ENCODE results near the gene SLC44A3.

SLC44A3 gene, protein sequence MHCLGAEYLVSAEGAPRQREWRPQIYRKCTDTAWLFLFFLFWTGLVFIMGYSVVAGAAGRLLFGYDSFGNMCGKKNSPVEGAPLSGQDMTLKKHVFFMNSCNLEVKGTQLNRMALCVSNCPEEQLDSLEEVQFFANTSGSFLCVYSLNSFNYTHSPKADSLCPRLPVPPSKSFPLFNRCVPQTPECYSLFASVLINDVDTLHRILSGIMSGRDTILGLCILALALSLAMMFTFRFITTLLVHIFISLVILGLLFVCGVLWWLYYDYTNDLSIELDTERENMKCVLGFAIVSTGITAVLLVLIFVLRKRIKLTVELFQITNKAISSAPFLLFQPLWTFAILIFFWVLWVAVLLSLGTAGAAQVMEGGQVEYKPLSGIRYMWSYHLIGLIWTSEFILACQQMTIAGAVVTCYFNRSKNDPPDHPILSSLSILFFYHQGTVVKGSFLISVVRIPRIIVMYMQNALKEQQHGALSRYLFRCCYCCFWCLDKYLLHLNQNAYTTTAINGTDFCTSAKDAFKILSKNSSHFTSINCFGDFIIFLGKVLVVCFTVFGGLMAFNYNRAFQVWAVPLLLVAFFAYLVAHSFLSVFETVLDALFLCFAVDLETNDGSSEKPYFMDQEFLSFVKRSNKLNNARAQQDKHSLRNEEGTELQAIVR

DNA sequence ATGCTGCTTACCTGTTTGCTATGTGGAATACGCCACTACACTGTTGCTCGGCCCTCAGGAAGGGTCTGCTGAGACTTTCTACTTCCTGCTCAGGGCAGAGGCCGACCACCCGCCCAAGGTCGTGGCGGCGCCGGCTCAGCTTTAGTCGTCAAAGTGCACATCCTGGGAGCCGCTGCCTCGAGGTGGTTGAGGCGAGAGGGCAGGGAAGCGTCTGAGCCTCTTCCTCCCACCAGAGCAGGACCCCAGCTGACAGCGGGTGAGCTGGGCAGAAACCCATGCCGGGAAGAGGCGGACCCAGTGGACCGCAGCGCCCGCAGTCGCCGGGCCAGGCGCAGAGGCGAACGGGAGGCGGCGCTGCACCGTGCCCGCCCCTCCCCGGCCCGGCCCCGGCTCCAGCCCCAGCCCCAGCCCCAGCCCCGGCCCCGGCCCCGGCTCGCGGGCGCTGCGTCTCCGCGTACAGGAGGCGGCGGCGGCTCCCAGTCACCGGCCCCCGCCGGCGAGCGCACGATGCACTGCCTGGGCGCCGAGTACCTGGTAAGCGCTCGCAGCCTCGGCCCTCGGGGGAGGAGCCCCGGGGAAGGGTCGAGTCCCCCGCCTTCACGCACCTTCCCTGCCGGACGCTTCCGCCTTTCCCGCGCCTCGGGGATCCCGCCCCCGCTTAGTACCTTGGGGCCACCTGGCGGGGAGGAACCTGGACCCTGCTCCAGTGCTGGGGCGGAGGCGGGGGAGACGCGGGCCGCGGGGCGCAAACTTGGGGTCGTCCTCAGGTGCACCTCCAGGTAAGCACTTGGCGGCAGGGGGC, at the start of gene SLC44A3:
Gene SLC44A3, plus strand, starts transcription at position 413 of the 802 bp plus-strand sequence. Its CDS starts 95 bp downstream, at position 508.
- DNase-seq, result no peak

DNA sequence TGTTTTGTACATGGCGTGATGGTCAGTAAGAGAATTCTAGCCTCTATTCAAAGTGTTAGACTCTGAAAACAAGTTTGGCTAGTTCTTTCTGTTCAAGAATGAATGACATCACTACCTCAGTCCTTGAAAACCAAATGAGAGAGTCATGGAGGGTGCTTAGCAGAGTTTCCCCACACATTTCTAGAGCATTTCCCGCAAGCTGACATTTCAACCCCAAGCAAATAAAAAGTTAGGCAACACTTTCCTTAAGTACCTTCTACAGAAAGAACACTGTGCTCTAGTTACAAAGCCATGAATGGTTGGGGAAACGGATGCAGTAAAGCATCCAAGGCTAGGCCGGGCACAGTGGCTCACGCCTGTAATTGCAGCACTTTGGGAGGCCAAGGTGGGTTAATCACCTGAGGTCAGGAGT, 47.9 kb upstream of the SLC44A3 start:
- DNase-seq, result no peak

DNA sequence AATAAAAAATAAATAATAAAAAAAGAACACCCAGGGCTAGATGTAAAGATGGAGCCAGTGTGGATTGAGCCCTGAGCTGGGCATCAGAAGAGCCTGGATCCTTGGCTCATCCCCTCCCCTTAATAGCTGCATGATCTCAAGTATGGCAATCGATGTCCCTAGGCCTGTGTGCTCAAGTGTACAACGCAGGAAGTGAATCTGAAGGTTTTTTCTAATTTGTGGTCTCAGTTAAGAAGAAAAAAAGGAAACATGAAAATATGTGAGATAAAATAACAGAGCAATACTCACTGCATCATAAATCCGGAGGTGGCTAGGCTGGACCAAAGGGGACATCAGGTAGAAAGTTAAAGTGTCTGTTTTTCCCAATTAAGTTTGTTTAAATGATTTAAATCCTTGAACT, 47.3 kb upstream of the SLC44A3 start:
- DNase-seq, result no peak

DNA sequence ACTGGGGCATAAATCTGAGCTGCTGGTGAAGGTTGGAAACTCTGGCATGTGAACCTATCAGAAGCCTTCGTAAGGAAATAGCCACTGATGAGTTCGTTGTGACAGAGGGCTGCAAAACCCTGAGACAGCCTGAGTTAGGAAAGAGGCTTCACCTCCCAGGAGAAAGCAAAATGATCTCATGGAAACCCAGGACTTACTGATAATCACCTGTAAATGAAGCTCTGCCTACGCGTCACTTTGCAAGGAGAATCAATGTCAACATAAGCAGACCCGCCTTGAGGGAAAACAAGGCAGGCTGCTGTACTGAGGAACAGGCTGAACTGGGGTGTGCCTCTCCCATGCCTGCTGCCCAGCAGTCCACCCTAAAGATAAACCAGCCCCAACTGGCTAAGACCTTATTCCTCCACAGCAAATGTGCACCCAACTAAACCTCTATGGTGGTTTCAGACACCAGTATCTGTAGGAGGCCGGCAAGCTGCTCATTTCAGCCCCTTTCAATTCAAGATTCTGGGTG, 46.8 kb upstream of the SLC44A3 start:
- DNase-seq, result no peak

DNA sequence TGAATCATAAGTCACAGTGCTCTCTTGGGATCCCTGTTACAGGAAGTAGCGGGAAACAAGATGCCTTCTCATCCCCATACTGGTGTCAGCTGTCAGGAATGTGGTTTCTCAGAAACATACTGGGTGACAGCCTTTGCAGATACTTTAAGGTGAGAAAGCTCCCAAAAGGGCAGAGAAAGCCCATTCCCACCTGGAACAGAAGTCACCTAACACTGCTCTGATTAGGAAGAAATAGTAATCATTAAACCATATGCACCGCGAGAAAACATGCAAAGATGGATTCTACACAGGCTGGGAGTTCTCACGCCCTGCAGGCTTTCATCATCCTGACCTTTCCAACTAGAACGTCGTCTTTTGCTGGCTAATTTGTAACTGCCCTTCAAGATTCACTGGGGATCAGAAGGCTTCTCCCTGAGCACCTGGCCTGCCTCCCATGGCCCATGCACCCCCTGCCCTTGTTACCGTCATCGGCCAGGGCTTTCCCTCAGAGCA, 46.2 kb upstream of the SLC44A3 start:
- no peak for DNase-seq

DNA sequence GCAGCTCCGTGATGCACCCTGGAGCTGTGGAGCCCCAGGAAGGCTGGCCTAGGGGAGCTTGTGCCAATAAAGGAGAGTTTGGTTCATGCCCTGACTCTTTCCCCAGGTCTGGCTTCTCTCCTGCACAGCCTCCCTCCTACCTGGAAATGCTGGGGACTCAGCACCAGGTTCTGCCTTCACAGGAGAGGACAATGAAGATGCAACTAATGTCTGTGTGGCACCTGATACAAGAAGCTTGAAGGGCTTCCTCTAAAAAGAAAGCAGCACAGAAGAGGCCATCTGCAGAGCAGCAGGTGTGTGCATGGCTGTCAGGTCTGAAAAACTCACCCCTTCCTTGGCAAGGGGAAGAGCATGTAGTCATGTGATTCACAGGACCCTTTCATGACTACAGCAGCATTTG, 43.7 kb upstream of the SLC44A3 start:
- DNase-seq, result no peak

DNA sequence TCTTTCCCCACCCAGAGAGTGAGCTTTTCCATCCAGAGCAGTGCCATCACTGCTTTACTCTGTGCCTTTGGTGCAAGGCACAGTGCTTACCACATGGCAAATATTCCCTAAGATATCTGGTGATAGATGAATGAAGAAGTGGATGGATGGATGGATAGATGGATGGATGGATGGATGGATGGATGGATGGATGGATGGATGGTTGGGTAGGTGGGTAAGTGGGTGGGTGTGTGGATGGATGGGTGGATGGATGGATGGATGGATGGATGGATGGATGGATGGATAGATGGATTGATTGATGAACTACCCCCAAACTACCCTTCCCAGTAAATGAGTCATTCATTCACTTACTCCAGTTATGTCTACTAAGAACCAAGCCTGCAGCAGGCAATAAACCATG, 42.9 kb upstream of the SLC44A3 start:
- no peak for DNase-seq

DNA sequence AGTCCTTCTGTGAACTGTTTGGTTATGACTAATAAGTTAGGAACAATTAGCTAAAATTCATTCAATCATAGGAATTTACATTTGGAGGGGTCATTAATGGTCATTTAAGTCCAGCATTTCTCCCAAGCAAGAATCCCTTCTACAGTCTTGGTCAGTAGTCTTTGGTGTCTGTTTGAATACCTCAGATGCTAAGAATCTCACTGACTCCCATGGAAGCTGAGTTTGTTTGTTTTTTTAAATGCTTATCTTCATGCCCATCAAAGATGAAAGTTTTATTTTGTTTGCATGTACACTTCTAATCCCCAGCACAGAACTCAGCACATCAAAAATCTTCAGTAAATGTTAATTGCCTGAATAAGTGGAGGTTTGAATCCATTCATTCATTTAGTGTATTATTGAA, 41.3 kb upstream of the SLC44A3 start:
- no peak for DNase-seq

DNA sequence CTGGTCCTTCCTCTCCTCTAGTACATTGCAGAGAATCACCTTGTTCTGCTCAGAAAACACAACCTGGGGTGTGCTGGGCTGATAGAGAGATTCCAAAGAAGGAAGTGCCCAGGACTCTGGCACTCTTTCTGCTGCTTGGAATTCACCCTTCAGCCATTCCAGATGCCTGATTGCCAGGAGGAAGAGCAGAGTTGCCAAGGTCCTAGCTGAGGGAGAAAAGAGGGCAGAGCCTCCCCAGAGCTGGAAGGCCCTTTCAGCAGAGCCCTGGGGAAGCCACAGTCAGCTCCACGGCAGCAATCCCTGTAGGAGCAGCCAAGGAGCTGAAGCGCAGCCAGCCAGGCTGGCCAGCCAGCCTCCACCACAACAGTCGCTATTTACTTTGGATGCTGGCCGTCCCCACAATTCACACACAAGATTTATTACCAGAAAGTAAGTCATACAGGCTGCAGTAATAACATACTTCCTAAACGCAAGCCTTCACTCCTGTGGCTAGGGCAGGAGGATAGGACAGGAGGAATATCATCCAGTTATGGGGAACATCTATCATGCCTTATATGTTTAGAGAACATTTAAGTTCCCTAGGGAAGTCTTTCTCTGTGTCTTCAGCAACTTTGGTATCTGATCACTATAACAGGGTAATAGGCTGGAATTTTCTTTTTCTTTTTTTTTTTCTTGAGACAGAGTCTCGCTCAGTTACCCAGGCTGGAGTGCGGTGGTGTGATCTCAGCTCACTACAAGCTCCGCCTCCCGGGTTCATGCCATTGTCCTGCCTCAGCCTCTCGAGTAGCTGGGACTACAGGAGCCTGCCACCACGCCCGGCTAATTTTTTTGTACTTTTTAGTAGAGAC, 36.6 kb upstream of the SLC44A3 start:
- DNase-seq, result peak; percentile 59 to 84

DNA sequence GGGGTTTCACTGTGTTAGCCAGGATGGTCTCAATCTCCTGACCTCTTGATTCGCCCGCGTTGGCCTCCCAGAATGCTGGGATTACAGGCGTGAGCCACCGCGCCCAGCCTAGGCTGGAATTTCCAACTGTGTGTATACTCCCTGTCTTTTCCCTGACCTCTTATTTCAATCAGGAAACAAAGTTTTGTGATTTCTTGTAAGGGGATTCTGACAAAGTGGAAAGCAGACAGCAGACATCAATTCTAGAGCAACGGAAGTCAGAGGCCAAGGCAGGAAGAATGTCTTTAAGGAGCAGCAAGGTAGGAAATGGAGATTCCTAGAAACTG, 36.0 kb upstream of the SLC44A3 start:
- DNase-seq, result no peak

DNA sequence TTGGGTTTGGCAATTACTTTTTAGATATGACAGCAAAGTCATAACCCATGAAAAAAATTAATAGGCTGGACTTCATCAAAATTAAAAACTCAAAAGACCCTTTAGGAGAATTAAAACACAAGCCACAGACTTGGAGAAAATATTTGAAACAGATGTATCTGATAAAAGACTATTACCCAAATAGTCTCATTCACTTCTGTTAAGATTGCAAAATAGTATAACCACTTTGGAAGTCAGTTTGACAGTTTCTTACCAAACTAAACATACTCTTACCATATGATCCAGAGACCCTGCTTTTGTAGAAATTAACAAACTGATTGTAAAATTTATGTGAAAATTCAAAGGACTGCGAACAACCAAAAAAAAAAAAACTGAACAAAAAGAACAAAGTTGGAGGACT, 32.5 kb upstream of the SLC44A3 start:
- no peak for DNase-seq

DNA sequence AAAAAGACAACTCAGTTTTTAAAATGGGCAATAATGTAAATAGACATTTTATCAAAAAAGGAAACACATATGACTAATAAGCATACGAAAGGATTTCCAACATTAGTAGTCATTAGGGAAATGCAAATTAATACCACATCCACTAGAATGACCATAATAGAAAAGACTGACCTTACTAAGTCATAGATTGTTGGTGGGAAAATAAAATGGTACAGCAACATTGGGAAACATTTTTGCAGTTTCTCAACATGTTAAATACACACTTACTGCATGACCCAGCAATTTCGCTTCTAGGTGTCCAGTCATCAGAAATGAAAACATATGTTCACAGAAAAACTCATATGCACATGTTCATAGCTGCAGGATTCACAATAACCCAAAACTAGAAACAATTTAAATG, 29.9 kb upstream of the SLC44A3 start:
- DNase-seq, result no peak

DNA sequence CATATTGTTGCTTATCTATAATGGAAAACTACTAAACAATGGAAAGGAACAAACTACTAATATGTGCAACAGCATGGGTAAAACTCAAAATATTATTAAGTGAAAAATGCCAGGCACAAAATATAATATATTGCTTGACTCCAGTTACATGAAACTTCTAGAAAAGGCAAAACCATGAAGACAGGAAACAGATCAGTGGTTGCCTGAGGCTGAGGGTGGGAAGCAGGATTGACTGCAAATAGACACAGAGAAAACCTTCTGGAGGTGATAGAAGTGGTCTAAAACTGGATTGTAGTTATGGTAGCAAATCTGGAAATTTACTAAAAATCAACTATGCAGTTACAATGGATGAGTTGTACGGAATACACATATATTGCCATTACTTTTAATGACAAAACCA, 29.5 kb upstream of the SLC44A3 start:
- DNase-seq, result no peak

DNA sequence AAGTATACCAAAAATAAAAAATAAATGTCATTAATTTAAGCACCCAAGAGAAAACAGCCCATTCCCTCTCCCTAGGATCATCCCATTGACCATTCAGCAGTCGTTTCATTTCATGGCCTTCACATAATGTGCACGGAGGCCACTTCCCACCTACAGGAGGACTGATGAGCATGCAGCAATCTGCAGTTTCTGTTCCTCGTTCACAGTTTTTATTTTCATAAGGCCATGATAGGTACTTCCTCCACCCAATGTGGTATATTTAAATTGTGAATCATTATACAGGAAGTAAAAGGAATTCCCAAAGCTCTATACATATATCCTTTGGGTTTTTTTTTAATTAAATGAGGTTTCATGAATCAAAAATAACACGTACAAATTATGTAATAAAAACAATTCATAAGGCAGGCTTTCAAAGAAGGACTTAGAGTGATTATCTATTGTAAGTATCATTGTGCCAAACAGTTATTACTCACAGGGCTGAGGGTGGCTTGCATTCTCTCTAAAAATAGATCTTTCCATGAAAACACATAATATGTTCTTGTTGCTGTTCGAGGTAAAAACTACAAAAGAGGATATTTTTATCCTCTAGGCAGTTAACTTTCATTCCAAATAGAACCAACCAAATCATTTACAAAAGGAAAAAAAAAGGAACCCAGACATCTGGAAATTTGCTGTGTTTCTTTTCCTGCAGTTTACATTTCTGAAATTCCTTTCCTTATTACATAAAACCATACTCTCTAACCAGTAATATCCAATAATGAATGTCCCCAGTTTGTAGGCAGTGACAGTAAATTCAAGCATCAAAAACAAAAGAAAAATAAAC, 27.5 kb upstream of the SLC44A3 start:
- DNase-seq, result no peak

DNA sequence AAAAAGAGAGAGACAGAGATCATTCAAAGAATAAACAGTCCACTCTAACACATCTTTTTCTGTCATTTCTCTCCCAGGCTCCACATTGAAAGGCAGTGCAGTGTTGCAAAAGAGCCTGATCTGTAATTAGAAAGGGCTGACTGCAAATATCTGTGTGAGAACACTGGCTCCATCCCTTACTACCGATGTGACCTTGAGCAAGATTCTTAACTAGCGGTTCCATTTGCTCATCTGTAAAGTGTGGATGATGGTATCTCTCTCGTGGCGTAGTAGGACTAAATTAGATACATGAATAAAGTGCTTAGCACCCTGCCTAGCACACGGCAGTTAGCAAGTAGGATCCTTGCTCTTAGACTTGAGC, 26.9 kb upstream of the SLC44A3 start:
- no peak for DNase-seq

DNA sequence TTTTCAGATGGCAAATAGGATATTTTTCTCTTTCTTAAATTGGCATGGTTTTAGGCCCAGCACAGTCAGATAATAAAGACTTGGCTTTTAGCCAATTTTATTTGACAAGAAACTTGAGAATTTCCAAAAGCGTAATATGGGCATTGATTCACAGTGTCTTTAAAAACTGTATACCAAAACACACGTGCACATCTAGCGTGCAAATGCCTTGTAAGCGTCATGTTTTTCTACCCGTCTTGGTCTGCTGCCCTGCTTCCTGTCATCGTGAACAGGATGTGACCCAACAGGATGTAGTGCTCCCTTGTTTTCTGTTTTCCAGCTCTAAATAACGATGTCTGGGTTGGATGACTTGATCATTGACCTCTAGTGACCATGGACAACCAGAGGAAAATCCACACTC, 24.7 kb upstream of the SLC44A3 start:
- no peak for DNase-seq

DNA sequence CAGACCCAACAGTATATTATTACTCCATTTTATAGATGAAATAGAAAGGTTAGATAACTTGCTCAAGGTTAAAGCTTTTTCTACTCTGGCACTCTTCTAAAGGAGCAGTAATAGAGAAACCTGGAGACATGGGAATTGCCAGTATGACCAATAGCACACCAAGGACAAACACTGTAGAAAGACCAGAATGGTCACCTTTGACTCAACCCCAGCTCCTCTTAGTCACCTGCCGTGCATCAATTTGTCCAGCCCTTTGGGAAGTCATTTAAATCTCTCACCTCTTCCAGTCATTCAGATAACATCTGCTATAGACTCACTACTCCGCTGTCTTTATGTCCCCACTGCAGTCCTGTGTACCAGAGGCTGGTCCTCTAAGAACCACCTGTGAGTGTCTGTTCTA, 23.9 kb upstream of the SLC44A3 start:
- no peak for DNase-seq

DNA sequence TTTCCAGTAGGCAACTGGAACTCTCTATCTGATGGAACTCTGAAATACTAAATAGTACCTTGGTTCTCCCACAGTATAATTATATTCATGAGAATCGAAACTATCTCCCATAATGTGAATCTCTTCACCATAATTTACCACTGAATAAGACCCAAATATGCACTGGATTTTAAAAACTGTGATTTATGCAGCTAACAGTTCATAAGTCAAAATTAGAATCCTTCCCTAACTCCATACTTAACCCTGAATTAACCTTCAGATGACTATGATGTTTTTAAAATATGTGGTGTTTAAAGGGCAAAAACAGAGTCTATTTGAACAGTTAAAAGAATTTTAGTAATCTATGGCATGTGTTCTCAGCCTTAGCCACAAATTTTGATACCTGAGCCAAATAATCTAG, 22.9 kb upstream of the SLC44A3 start:
- no peak for DNase-seq

DNA sequence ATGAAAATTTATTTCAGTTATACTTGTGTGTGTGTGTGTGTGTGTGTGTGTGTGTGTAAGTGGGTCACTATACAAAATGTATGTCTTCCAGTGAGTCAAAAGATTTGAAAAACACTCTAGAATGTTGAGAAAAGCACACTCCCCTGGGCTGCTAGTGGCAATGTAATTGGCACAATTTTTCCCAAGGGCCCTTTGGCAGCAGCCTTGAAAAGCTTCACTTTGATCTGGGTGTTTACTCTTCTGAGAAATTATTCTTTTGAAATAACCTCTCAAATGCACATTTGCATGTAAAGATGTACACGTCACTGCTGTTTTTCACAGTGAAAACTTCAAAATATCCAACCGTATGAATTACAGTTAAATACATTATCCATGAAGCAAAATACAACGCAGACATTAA, 22.1 kb upstream of the SLC44A3 start:
- no peak for DNase-seq

DNA sequence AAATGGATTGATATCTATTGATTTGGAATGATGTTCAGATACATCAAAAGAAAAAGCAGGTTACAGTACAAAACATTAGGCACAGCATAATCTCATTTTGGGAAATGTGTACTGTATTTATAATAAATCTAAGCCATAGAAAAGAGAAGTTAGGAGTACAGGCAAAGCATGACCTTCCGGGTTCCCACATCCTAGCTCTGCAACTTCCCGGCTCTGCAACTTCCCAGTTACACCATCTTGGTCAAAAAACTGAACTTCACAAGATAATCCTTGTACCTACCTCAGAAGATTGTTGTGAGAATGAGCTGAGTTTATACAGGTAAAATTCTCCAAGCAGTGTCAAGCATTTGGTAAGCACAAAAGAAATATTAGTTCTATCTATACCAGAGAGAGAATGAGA, 21.7 kb upstream of the SLC44A3 start:
- no peak for DNase-seq

DNA sequence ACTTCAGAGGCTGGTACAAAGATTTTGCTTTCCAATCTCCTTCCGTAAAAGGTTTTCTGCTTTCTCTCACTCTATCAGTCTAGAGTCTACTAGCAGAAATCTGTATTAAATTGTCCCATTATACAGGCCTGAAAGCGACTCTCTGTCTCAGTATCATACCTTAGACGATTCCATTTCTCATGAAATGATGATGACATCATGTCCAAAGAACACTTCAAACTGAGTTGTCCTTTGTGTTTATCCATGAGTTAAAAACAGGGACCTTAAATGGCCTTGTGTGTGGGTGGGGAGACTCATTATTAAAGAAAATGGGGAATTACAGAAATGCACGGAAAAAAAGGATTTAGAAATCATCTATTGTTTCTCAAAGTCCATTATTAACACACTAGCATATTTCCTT, 21.0 kb upstream of the SLC44A3 start:
- no peak for DNase-seq
